NCI-H128 (cell line): Measurements from ENCODE around the gene RNASEH1.
"Not testable (repeated sequence)": the region's sequence is repeated elsewhere in the genome, so short reads cannot be mapped to it uniquely, and the experiment has no call there.

Experiments used
- DNase-seq: peaks from one replicate; lab custom pipeline; 2025; ENCODE audit not compliant: unreplicated experiment; lab: John Stamatoyannopoulos, UW

RNASEH1 gene

DNA sequence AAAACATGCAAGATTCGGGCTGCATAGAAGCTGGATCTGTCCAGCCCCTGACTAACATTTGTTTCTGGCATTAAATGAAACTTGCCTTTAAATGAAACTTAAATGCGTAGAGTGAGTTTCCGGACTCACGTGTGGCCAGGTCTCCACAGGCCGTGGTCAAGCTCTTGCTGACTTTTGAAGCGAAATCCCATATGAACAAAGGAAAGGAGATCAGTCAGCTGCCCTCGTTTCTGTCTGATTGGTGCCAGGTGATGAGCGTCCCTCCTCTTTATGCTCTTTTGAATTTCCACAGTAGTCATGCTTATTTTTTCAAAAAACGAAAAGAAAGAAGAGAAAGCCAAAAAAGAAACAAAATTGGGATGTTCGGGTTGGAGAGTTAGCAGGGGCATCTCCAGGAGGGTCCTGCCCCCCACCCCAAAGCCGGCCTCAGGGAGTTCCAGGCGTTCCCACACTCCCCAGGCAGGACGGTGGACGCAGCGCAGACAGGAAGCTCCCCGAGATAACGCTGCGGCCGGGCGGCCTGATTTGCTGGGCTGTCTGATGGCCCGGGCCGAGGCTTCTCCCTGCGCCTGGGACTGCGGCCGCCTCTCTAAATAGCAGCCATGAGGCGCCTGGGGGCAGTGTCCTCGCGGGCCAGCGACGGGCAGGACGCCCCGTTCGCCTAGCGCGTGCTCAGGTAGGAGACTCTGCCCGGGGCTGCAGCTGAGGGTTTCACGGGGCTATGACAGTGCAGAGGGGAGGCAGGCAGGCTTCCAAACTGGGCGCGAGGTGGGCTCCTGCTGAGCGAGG lies 36.6 kb upstream of the RNASEH1 start, which contains the start of gene COLEC11:
Gene COLEC11 (plus strand): TSS at position 620 of the 789 bp plus-strand sequence. CDS start 9,229 bp downstream, outside the sequence.
- no peak for DNase-seq

DNA sequence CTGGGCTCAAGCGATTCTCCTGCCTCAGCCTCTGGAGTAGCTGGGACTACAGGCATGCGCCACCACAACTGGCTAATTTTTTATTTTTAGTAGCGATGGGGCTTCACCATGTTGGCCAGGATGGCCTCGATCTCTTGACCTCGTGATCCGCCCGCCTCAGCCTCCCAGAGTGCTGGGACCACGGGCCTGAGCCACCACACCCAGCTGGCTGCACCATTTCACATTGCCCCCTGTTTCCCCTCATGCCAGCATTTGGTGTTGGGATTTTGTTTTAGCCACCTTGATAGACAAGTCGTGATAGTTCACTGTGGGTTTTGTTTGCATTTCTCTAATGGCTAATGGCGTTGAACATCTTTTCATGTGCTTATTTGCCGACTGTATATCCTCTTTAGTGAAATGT lies 31.0 kb upstream of the RNASEH1 start:
- no peak for DNase-seq

DNA sequence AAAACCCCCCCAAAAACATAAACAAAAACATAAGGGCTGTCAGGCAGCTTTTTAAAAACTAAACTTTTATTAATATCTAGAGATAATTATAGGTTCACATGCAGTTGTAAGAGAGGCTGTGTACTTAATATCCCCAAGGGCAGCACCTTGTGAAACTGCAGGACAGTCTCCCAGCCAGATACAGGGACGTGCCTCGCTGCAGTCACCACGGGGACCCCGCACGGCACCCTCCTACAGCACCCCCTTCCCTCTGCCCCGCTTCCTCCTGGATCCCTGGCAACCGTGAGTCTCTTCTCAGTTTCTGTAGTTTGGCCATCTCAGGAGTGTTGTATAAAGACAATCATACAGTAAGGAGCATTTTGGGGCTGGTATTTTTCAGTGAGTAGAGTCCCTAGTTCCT lies 30.0 kb upstream of the RNASEH1 start:
- DNase-seq, result no peak

DNA sequence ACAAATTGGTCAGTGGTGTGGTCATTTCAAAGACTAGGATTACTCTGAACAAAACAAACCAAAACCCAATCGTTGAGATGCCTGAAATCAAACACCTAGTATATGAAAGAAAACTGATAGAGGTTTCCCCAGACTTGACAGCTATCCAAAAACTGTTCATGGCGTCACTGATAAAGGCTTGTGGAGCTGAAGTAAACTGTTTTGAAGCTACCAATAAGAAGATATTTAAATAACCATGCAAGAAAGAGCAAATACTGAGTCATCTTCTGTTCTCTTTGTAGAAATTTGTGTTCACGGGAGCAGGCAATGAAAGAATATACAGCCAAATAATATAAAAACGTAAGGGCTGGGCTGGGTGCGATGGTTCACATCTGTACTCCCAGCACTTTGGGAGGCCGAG lies 29.3 kb upstream of the RNASEH1 start:
- no peak for DNase-seq

DNA sequence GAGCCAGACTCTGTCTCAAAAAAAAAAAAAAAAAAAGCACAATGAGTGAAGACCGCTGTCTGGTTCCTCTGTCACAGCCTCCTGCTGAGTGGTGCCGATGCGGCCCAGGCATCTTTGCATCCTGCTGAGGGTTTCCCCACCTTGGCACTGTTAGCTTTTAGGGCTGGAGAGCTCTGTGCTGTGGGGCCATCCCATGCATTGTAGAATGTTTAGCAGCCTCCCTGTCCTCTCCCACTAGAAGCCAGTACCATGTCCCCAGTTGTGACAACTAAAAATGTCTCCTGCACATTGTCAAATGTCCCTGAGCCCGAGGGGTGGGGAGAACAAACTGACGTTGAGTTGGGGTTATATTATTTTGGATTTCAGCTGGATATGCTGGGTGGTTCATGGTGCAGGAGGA lies 28.9 kb upstream of the RNASEH1 start:
- no peak for DNase-seq

DNA sequence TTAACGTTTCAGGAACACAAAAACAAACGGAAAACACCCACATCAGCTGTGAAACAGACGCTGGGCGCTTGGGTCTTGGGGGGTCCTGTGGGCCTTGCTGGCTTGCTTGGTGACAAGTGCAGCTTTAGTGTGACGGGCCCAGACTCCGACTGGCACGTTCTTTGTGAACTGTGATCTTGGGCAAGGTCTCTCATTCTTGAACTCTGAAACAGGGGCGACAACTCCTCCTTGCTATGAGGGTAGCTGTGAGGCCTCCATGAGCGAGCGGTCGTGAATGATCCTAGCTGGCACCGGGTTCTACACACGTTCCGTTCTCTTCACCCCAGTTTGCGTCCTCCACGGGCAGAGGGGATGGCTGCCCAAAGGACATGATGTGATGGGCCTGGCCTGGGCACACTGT lies 28.1 kb upstream of the RNASEH1 start:
- DNase-seq, result no peak

DNA sequence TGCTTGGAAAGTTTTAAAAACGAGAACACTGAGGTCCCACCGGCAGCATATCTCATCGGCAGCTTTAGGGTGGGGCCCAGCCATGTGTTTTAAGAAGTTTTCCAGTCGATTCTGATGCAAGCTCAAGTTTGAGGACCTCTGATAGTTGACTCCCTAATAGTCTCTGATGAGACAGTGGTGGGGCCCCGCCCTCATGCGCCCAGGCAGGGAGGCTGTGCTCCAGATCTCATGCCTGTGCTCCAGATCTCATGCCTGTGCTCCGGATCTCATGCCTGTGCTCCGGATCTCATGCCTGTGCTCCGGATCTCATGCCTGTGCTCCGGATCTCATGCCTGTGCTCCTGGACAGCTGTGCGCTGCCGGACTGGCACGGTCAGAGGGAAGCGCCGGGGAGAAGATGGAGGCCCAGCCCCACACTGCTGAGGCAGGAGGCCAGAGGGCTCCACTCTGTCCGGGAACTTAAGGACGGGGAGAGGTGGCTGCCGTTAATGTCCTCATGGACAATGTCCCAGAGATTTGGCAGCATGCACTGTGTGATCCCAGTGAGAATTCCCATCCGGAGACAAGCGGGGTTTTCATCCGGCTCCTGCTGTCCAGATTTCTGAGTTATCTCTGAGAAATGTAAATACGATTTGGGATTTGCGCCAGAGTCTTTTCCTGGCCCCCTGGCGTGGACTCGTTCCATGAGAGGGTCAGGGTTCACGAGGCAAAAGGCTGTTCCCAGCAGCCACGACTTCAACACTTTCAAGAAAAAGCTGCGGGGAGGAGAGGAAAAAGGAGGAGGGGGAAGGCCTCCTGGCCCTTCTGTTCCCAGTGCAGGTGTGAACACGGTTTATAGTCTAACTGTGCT lies 27.4 kb upstream of the RNASEH1 start:
- DNase-seq, result no peak

DNA sequence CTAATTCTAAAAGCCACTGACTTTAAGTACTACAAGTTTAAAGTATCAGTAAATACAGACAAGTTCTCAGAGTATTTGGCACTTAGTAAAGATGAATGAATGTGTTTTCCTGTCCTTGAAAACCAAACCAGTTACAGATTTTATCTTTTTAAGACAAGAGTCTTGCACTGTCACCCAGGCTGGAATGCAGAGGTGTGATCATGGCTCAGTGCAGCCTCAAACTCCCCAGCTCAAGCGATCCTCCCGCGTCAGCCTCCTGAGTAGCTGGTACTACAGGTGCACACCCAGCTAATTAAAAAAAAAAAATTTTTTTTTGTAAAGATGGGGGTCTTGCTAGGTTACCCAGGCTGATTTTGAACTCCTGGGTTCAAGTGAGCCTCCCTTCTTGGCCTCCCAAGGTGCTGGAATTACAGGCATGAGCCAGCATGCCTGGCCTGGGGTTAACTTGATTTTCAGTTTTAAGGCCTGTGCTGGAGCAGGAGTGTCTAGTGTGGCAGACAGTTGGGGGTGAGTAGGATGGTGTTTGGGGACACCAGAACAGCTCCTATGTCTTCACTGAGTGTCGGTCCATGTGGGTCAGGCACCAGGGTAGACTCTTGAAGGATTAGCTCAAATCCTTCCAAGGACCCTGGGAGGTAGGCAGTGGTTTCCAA lies 26.6 kb upstream of the RNASEH1 start:
- DNase-seq, result no peak

DNA sequence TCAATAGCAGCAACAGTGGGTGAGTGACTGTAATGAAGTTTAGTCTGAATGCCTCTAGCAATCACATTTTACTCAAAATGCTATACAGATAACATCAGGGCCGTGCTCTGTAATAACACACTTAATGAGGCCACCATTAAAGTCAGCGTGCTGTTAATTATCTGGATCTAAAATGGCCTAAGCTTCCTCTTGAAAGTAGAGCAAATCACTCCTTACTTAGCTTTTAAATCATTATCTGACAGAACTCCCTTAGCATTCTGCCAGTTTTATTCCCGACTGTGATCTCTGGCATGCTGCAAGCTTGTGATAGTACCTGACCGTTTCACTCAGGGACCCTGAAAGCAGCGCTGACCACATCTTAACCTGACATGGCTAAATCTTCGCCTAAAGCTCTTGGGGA lies 25.9 kb upstream of the RNASEH1 start:
- DNase-seq, result no peak

DNA sequence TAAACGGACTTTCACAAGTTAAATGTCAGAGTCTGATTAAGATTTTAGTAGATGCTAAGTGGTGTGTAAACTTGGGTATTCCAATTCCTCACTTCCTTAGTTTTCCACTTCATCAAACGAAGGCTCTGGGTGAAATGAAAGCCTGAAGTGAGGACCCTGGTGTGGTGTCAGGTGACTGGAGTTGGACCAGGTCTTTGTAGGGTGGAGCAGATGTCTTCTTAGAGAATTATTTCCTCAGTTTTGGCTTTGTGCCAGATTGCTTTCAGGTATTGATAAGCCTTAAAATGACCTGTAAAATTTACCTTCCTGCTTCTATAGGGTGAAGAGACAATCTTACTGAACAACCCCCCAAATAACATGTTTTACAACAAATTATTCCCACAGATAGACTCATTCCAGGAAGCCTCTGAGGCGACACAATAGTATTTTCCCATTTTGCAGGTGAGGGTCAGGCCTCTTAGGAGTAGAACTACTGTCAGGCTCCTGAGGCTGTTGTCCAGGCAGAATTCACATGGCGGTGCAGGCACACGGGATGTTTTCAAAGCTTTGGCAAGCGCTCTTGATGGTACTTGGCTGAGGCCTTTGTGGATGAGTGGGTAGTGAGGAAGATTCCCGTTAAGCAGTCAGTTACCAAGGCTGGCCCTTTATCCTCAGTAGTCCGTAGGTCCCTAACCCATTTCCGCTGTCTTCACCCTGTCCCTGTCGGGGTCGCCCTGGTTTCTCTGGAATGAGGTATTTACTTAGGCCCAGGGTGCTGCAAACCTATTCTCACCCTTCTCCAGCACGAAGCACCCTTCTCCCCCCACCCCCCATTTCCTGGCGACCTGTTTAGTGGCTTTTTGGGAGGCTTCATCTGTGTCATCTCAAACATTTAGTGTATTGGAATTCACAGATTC lies 23.5 kb upstream of the RNASEH1 start:
- no peak for DNase-seq

DNA sequence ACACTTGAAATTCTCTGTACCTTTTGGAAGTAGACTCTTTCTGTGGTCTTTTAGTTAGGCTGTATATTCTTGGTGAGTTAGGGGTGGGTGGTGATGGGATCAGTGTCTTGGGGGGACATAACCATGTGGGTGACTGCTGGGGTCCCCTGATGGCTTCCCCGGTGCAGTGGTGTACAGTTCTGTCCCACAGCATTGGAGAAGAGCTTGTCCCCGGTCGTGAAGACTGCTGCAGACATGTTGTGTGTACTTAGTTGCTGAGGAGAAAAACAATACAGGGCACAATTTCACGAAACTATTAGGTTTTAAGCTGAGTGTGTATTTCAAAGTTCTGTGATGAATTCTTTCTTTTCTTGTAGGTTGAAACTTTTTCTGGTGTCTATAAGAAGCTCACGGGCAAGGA lies 22.3 kb upstream of the RNASEH1 start:
- no peak for DNase-seq

DNA sequence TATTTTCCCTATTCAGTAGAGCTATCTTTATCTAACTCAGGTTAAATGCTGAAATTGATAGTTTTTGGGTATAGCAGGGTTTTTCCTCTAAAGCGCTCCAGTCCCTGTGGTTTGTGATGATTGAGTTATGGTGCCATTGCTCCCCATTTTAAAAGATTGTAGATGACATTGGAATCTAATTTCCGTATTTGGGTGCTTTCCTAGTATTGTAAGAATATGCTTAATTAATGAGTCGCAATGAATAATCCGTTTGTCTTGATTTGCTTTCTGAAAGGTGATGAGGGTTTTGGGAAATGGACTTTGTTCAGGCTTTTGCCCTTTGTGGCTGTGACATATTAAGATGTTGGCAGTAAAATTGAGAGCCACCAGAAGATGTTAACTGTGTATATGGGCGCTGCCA lies 20.9 kb upstream of the RNASEH1 start:
- DNase-seq, result no peak

DNA sequence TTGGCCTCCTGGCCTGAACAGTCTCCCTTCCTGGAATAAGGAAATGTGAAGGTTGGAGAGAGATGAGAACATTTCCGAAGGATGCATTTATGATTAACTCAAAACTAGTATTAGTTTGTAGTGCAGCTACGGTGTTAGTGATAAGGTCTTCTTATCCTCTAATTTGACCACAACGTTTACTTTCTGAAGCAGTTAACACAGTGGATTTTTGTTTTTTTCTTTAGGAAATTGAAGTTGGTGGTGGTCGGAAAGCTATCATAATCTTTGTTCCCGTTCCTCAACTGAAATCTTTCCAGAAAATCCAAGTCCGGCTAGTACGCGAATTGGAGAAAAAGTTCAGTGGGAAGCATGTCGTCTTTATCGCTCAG lies 18.1 kb upstream of the RNASEH1 start:
- DNase-seq, result not testable (repeated sequence)

DNA sequence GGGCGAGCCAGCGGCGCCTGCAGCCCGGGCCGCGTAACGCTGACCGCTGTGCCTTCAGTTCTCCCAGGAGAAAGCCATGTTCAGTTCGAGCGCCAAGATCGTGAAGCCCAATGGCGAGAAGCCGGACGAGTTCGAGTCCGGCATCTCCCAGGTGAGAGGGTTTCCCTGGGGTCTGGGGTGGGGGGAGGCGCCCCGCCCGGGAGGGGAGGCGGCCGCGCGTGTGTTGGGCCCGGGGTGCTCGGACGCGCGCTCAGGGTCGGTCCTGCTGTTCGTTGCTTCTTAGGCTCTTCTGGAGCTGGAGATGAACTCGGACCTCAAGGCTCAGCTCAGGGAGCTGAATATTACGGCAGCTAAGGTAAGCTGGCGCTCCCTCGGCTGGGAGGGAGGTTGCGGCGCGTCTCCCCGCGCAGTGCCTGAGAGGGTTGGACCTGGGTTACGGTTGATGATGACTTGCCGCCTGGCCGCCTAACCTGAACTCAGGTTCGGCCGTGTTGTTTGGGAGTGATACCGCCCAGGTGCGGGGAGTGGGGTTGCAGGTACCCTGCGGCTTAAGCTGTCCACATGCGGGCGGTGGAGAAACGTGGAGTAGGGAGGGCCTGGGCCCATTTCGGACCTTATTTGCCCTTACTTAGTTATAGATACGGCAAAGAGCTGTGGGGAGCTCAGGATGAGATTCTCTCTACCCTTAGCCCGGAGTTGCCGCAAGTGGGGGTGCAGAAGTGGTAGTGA lies 17.6 kb upstream of the RNASEH1 start:
- no peak for DNase-seq

DNA sequence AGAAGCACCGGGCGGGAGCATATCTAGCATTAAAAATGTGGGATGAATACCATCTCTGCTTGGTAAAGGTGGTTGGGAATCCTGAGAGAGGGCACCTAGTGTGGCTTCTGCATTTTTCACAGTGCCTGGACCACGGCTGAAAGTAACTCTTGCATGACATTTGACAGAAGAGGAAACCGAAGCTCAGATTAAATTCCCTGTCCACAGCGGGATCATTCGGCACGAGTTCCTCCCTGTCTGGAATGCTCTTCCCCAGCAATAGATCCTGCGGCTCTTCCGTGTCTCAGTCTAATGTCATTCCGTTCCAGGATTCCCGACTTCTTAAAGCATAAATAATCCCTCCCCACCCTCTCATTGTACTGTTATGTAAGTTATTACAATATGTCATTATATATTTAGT lies 16.0 kb upstream of the RNASEH1 start:
- no peak for DNase-seq

DNA sequence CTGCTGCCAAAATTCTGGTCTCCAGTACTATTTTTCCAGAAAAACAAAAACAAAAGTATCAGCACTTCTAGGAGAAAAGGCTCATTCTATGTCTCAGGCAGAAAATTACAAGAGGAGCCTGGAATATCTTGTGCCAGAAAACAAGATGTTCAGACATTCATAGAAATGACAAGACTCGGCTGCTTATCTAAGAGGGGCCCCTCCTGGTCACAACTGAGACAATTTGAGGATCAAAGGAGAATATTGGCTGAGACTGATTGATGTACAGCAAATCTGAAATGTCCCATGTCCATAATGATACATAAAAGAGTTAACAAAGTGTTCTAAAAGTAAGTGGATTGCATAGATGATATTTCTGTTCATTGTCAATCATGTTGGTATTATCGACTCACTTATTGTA lies 14.5 kb upstream of the RNASEH1 start:
- no peak for DNase-seq

DNA sequence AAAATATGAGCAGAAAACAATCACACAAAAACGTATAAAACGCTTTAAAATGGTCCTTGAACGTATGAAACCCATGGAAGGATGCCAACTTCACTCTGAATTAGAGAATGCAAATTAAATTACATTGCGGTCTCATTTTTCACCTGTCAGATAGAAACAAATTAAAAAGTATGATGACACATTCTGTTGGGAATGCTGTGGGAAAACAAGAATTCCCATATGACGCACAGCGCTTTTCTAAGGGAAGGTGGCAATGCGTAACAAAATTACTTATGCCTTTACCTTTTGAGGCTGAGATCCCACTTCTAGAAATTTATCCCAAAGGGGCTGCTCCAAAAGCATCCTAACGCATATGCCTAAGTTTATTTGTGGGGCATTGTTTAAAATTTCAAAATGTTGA lies 13.2 kb upstream of the RNASEH1 start:
- DNase-seq, result no peak

DNA sequence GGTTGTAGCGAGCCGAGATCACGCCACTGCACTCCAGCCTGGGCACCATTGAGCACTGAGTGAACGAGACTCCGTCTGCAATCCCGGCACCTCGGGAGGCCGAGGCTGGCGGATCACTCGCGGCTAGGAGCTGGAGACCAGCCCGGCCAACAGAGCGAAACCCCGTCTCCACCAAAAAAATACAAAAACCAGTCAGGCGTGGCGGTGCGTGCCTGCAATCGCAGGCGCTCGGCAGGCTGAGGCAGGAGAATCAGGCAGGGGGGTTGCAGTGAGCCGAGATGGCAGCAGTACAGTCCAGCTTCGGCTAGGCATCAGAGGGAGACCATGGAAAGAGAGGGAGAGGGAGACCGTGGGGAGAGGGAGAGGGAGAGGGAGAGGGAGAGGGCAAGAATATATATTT lies 11.5 kb upstream of the RNASEH1 start:
- DNase-seq, result not testable (repeated sequence)

DNA sequence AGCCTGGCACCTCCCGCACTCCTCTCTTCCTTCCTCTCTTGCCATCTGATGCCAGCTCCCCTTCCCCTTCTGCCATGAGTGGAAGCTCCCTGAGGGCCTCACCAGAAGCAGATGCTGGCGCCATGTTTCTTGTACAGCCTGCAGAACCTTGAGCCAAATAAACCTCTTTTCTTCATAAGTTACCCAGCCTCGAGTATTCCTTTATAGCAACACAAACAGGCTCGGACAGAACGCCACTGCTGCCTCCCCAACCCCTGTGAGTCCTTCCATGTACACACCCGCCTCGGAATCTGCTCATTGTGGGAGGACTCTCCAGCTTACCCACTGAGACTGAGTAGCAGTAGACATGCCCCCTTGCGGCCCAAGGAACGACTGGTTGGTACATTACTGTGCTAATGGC lies 8.7 kb upstream of the RNASEH1 start:
- no peak for DNase-seq

DNA sequence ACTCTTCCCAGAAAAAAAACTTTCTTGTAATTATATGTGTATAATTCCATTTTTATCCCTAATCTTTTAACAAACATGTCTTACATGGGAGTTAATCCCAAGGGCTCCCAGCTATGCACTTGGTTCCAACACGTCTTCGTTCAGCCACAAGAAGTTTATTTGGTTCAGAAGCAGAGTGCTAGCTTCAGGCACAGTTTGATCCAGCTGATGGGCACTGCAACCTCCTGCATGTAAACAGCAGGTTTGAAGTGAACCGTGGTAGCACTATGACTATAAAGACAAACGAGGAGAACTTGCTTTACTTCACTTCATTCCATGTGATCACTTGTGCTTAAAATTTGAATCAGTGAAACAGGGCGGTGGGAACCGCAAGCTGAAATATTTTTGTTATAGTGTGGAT lies 7.0 kb upstream of the RNASEH1 start:
- no peak for DNase-seq
